Keratinocyte (primary cell): ENCODE results near the gene UTP3. TPM values are rescaled to one million over a fixed set of nuclear protein-coding genes. Genes with fewer than 3 reads are reported as not detected.
A peak's percentile ranks its signal among the peaks of the same experiment; 100 is the strongest.
"Not testable (repeated sequence)": the region's sequence is repeated elsewhere in the genome, so short reads cannot be mapped to it uniquely, and the experiment has no call there.

Source experiments
- DNase-seq: peaks from one replicate; pipeline ENCODE4 v3.0.0-alpha.2; 2011; ENCODE audit warnings: low read depth, missing footprints, low spot score
- FAIRE-seq: peaks from 2 replicates; lab custom pipeline; 2011; peaks lifted over from hg19 to GRCh38; lab: Jason Lieb, UNC
- H2AFZ ChIP-seq: 2 replicates; pipeline ENCODE4 v1.6.0; 2012; ENCODE audit warnings: low read length, control low read depth, inconsistent platforms; ENCODE audit not compliant: control insufficient read depth
- H3K27ac ChIP-seq: 2 replicates; pipeline ENCODE4 v1.5.1; 2011; ENCODE audit warnings: low read length; ENCODE audit not compliant: control insufficient read depth, insufficient read depth
- H3K27me3 ChIP-seq: 3 replicates; pipeline ENCODE4 v1.6.0; 2011; ENCODE audit warnings: low read length; ENCODE audit not compliant: control insufficient read depth, insufficient read depth; ENCODE audit errors: extremely low read depth
- H3K36me3 ChIP-seq, 2 experiments: 2 replicates in 1 of 2; 3 replicates in 1 of 2; pipeline ENCODE4 v1.5.1; 2011; ENCODE audit warnings: low read length in 2 of 2, mild to moderate bottlenecking in 1 of 2; ENCODE audit not compliant: control insufficient read depth in 2 of 2, insufficient read depth in 2 of 2; ENCODE audit errors: extremely low read depth in 1 of 2
- H3K4me1 ChIP-seq: 3 replicates; pipeline ENCODE4 v1.5.1; 2011; ENCODE audit warnings: low read length; ENCODE audit not compliant: control insufficient read depth, insufficient read depth; ENCODE audit errors: extremely low read depth
- H3K4me2 ChIP-seq: 3 replicates; pipeline ENCODE4 v1.6.0; 2011; ENCODE audit warnings: low read depth, low read length; ENCODE audit not compliant: control insufficient read depth, insufficient read depth; ENCODE audit errors: extremely low read depth
- H3K4me3 ChIP-seq, 3 experiments: fragments of 200-600 bp in 1 of 3; sonication (generic) in 1 of 3; 2 replicates in 2 of 3; 3 replicates in 1 of 3; pipeline ENCODE4 v1.5.1; 2011 to 2016; ENCODE audit warnings: low read length in 3 of 3, mild to moderate bottlenecking in 3 of 3, control low read depth in 2 of 3, inconsistent platforms in 1 of 3, low read depth in 1 of 3, mixed read lengths in 1 of 3, mixed run types in 1 of 3, moderate library complexity in 1 of 3; ENCODE audit not compliant: control insufficient read depth in 2 of 3, insufficient read depth in 2 of 3; ENCODE audit errors: extremely low read depth in 1 of 3
- H3K79me2 ChIP-seq: 2 replicates; pipeline ENCODE4 v1.6.0; 2012; ENCODE audit warnings: low read length; ENCODE audit not compliant: control insufficient read depth, insufficient read depth
- H3K9ac ChIP-seq: 3 replicates; pipeline ENCODE4 v1.6.0; 2011; ENCODE audit warnings: low read length; ENCODE audit not compliant: control insufficient read depth, insufficient read depth; ENCODE audit errors: extremely low read depth
- H3K9me1 ChIP-seq: 3 replicates; pipeline ENCODE4 v1.6.0; 2011; ENCODE audit warnings: low read length; ENCODE audit not compliant: control insufficient read depth, insufficient read depth; ENCODE audit errors: extremely low read depth
- H3K9me3 ChIP-seq: 2 replicates; pipeline ENCODE4 v1.5.1; 2012; ENCODE audit warnings: low read depth, low read length; ENCODE audit not compliant: control insufficient read depth
- H4K20me1 ChIP-seq: 3 replicates; pipeline ENCODE4 v1.6.0; 2011; ENCODE audit warnings: low read length; ENCODE audit not compliant: control insufficient read depth, insufficient read depth; ENCODE audit errors: extremely low read depth
- EZH2 ChIP-seq: IDR thresholded peaks from one replicate; pipeline ENCODE4 v1.6.1; 2012; ENCODE audit warnings: inconsistent platforms, mild to moderate bottlenecking, low read length, moderate library complexity
- dilution Hi-C: fragments of 300-500 bp; cut with MboI; formaldehyde crosslinking; loops from one replicate; pipeline ENCODE4 v1.7.0; 2020; ENCODE audit warnings: low sequenced_read_pairs; ENCODE audit not compliant: extremely low pct_ligation_motif_present
- polyA plus RNA-seq, 5 experiments: library from polyadenylated mRNA; depleted of rRNA in 3 of 5; stranded (reverse) in 3 of 5; stranded (forward) in 1 of 5; unstranded in 1 of 5; fragments of >200 nt; gene quantifications; 1 replicate in 1 of 5; 2 replicates in 3 of 5; 3 replicates in 1 of 5; pipeline versions ENCODE4 v1.2.1 to v1.2.3, GENCODE V29; 2011 to 2012; ENCODE audit warnings: missing spikeins in 2 of 5, low read depth in 1 of 5, low replicate concordance in 1 of 5
- TF ChIP-seq, protein P1 (sequence below), 3 experiments: IDR thresholded peaks in 1 of 3; conservative IDR thresholded peaks in 1 of 3; optimal IDR thresholded peaks in 1 of 3; 2 replicates in 2 of 3; 3 replicates in 1 of 3; pipeline versions ENCODE3 to v1.5.1; 2011; ENCODE audit warnings: low read length in 3 of 3, mild to moderate bottlenecking in 3 of 3, moderate library complexity in 2 of 3, control low read depth in 1 of 3, inconsistent platforms in 1 of 3; ENCODE audit not compliant: insufficient read depth in 2 of 3; ENCODE audit errors: extremely low read depth in 1 of 3

Gene UTP3
- polyA plus RNA-seq, 1 donor (not counting 4 experiments of a cell fraction or from before 2014, with no cell fraction given) = 27.7 TPM

DNA sequence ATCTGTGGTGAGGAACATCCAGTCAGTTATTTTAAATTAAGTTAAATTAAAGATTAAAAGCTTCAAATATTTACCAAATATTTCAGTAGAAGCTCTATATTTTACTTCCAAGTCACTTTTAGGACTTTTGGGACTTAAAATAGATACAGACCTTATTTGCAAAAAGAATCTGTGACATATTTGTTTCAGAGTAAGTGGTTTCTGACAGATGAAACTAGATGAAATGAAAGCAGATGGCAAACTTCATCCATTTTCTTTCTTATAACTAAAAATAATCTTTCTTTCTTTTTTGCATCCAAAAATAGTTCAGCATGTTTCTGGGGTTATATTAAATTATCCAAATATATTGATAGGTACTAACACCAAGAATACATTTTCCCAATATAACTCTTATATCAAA is 6.6 kb upstream of the UTP3 start:
- no peak overlapping the region for H2AFZ ChIP-seq
- H3K9me1 ChIP-seq = no peaks in the 10 kb centered on the region
- TF ChIP-seq, protein P1, sequence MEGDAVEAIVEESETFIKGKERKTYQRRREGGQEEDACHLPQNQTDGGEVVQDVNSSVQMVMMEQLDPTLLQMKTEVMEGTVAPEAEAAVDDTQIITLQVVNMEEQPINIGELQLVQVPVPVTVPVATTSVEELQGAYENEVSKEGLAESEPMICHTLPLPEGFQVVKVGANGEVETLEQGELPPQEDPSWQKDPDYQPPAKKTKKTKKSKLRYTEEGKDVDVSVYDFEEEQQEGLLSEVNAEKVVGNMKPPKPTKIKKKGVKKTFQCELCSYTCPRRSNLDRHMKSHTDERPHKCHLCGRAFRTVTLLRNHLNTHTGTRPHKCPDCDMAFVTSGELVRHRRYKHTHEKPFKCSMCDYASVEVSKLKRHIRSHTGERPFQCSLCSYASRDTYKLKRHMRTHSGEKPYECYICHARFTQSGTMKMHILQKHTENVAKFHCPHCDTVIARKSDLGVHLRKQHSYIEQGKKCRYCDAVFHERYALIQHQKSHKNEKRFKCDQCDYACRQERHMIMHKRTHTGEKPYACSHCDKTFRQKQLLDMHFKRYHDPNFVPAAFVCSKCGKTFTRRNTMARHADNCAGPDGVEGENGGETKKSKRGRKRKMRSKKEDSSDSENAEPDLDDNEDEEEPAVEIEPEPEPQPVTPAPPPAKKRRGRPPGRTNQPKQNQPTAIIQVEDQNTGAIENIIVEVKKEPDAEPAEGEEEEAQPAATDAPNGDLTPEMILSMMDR (optimal IDR thresholded peaks at IDR 0.05 in 1 of 3, IDR thresholded peaks at IDR 0.05 in 1 of 3, conservative IDR thresholded peaks at IDR 0.05 in 1 of 3; ENCODE audit: extremely low read depth in 1 of 3, insufficient read depth in 2 of 3, low read length in 3 of 3) = no peak
- no peak for TF ChIP-seq EZH2
- H3K9me3 ChIP-seq = no peaks in the 10 kb centered on the region
- dilution Hi-C loops = no loop called here
- H3K9ac ChIP-seq = no peak overlapping the region
- no peaks in the 10 kb centered on the region for H3K79me2 ChIP-seq
- H3K36me3 ChIP-seq = no peaks in the 10 kb centered on the region
- H4K20me1 ChIP-seq = no peaks in the 10 kb centered on the region
- FAIRE-seq = no peak
- no peaks in the 10 kb centered on the region for H3K4me1 ChIP-seq
- H3K27me3 ChIP-seq = no peaks in the 10 kb centered on the region
- H3K27ac ChIP-seq = no peak overlapping the region
- no peak overlapping the region for H3K4me2 ChIP-seq
- DNase-seq = no peak
- no peak overlapping the region for H3K4me3 ChIP-seq

DNA sequence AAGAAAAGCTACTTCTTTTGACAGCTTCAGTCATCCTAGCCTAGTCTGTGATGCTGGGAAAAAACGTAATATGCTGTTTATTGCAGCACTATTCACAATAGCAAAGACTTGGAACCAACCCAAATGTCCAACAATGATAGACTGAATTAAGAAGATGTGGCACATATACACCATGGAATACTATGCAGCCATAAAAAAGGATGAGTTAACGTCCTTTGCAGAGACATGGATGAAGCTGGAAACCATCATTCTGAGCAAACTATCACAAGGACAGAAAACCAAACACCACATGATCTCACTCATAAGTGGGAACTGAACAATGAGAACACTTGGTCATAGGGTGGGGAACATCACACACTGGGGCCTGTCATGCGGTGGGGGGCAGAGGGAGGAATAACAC is 6.2 kb upstream of the UTP3 start:
- dilution Hi-C loops, H3K79me2 ChIP-seq, H3K4me3 ChIP-seq, H3K36me3 ChIP-seq, H4K20me1 ChIP-seq, H3K4me2 ChIP-seq, DNase-seq, H2AFZ ChIP-seq, H3K27me3 ChIP-seq, H3K9me1 ChIP-seq, H3K4me1 ChIP-seq, H3K9ac ChIP-seq, FAIRE-seq, H3K9me3 ChIP-seq, H3K27ac ChIP-seq: not testable (repeated sequence)

DNA sequence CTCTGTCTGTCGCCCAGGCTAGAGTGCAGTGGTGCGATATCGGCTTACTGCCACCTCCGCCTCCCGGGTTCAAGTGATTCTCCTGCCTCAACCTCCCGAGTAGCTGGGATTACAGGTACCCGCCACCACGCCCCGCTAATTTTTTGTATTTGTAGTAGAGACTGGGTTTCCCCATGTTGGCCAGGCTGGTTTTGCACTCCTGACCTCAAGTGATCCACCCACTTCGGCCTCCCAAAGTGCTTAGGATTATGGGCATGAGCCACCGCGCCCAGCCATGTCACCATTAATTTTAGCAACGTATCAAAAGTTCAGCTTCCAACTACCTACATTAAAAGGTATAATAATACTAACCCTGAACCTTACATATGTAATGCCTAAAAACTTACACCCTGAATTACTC is 940 bp upstream of the UTP3 start:
- Histone ChIP-seq H3K9me1 (no peaks in the 10 kb centered on the region), H3K27ac (peak overlapping the region; percentile 90), H3K36me3 (peaks cover 0 to 5% of the 10 kb centered on the region in 2 experiments), H2AFZ (peak overlapping the region; percentile 99), H3K4me1 (peaks cover 19% of the 10 kb centered on the region), H3K9me3 (no peaks in the 10 kb centered on the region), H3K9ac (peak overlapping the region; percentile 92), H3K79me2 (peaks cover 37% of the 10 kb centered on the region), H3K27me3 (no peaks in the 10 kb centered on the region), H4K20me1 (no peaks in the 10 kb centered on the region), H3K4me2 (peak overlapping the region; percentile 99), H3K4me3 (peak overlapping the region; percentile 98 to 100 (median 99))
- TF ChIP-seq, protein P1 (optimal IDR thresholded peaks at IDR 0.05 in 1 of 3, IDR thresholded peaks at IDR 0.05 in 1 of 3, conservative IDR thresholded peaks at IDR 0.05 in 1 of 3; ENCODE audit: extremely low read depth in 1 of 3, insufficient read depth in 2 of 3, low read length in 3 of 3) = no peak
- no peak for TF ChIP-seq EZH2
- FAIRE-seq (no peak), DNase-seq (no peak)
- dilution Hi-C loops = no loop called here
